HFFc6 (cell line): ENCODE data around the gene B3GNT8. TPM values are rescaled to one million over a fixed set of nuclear protein-coding genes. Genes with fewer than 3 reads are reported as not detected.
"Not testable (repeated sequence)": the region's sequence is repeated elsewhere in the genome, so short reads cannot be mapped to it uniquely, and the experiment has no call there.

Experiments
- DNase-seq: peaks from one replicate; pipeline ENCODE4 v3.0.0-alpha.2; 2018
- H3K27ac Mint-ChIP-seq: 2 replicates; pipeline ENCODE4 v1.8.0; 2020; ENCODE audit warnings: mild to moderate bottlenecking, mixed read lengths
- H3K27me3 Mint-ChIP-seq: 2 replicates; pipeline ENCODE4 v1.8.0; 2021; ENCODE audit warnings: mild to moderate bottlenecking, moderate library complexity, mixed read lengths; ENCODE audit not compliant: insufficient read depth
- H3K36me3 Mint-ChIP-seq: 2 replicates; pipeline ENCODE4 v1.8.0; 2021; ENCODE audit warnings: low read depth, mixed read lengths
- H3K4me1 Mint-ChIP-seq: 2 replicates; pipeline ENCODE4 v1.8.0; 2020; ENCODE audit warnings: low read depth, mixed read lengths
- H3K4me3 Mint-ChIP-seq: 2 replicates; pipeline ENCODE4 v1.8.0; 2020; ENCODE audit warnings: mild to moderate bottlenecking, moderate library complexity, mixed read lengths
- H3K9me3 Mint-ChIP-seq: 2 replicates; pipeline ENCODE4 v1.8.0; 2020; ENCODE audit warnings: mild to moderate bottlenecking, mixed read lengths
- CTCF ChIP-seq: fragments of 200-600 bp; sonication (generic); IDR thresholded peaks from 2 replicates; pipeline ENCODE4 v1.5.0; 2021; ENCODE audit warnings: antibody characterized with exemption, mild to moderate bottlenecking
- long read RNA-seq: library from polyadenylated mRNA; unstranded; transcript quantifications from one replicate; pipeline ENCODE4 v2.0.0, GENCODE V29; 2019
- total RNA-seq, 6 experiments: library from RNA; stranded (reverse); fragmentation: NEBNext Ultra II Directional; extraction: Animal tissue kit (Norgen Biotek cat#: 25700); gene quantifications; 2 replicates in 1 of 6; 3 replicates in 5 of 6; pipeline ENCODE4 v1.2.3, GENCODE V29; 2021

B3GNT8 gene
- total RNA-seq: 1 to 10 TPM in 3 of 6 experiments, under 1 TPM in 3; 0.47 to 2.1 (median 0.99) TPM
- long read RNA-seq, partial matches to known transcripts: 1 of 1 reads
- long read RNA-seq, other reads (novel, unspliced or antisense): 0 of 1 reads

GRCh38 chr19:41426952-41427646 lies at the start of gene B3GNT8:
B3GNT8 (minus strand) TSS chr19:41427374; CDS start chr19:41426778, 596 bp downstream.
- H3K36me3 Mint-ChIP-seq: peaks cover 7% of the 10 kb centered on the region
- DNase-seq: peak; percentile 14
- peaks cover 1% of the 10 kb centered on the region; the same call in 1 of the 2 replicates for H3K27me3 Mint-ChIP-seq
- peak within 1 kb of the TSS; percentile 78 for H3K27ac Mint-ChIP-seq
- H3K4me3 Mint-ChIP-seq: peak within 1 kb of the TSS; percentile 80
- peaks cover 31% of the 10 kb centered on the region for H3K4me1 Mint-ChIP-seq
- H3K9me3 Mint-ChIP-seq: no peaks in the 10 kb centered on the region
- no peak for TF ChIP-seq CTCF

DNA sequence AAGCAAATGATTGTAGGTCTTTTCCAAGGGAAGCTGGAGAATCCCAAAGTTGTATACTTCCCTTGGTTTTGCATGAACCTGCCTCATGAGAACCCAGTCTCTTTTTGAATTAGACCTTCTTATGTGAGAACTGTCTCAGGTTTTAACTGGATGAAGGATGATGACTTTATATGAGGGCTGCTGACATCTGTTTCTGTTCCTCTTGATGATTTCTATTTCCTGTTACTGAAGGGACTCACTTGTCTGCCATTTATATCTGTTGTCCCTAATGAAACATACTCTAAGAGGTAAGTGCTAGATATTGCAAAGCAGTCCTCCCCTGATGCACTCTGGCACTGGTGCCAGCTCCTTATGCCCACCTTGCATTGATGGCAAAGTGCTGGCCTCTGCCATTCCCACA lies 49.4 kb upstream of the B3GNT8 start:
- no peaks in the 10 kb centered on the region for H3K36me3 Mint-ChIP-seq
- TF ChIP-seq CTCF: no peak
- no peak for DNase-seq
- H3K9me3 Mint-ChIP-seq: no peaks in the 10 kb centered on the region
- H3K4me3 Mint-ChIP-seq: no peak overlapping the region
- H3K27me3 Mint-ChIP-seq: peaks cover 27% of the 10 kb centered on the region
- no peak overlapping the region for H3K27ac Mint-ChIP-seq
- no peaks in the 10 kb centered on the region for H3K4me1 Mint-ChIP-seq

- H3K27ac Mint-ChIP-seq, H3K4me1 Mint-ChIP-seq, DNase-seq, H3K36me3 Mint-ChIP-seq, H3K9me3 Mint-ChIP-seq: not testable (repeated sequence)
- H3K4me3 Mint-ChIP-seq: peak overlapping the region; percentile 3; the same call in 1 of the 2 replicates
- peaks cover 22% of the 10 kb centered on the region for H3K27me3 Mint-ChIP-seq
Measured at GRCh38 chr19:41463257-41464256, 36.4 kb upstream of the B3GNT8 start.

GRCh38 chr19:41462497-41462896 lies 35.3 kb upstream of the B3GNT8 start:
- Mint-ChIP-seq H3K27me3 (peaks cover 22% of the 10 kb centered on the region), H3K4me1 (peaks cover under 1% of the 10 kb centered on the region; the same call in 1 of the 2 replicates), H3K9me3 (peaks cover 4% of the 10 kb centered on the region; the same call in 1 of the 2 replicates), H3K4me3 (no peak overlapping the region), H3K27ac (no peak overlapping the region), H3K36me3 (no peaks in the 10 kb centered on the region)
- no peak for DNase-seq
- no peak for TF ChIP-seq CTCF

- peaks cover 3% of the 10 kb centered on the region; the same call in 1 of the 2 replicates for H3K9me3 Mint-ChIP-seq
- H3K27me3 Mint-ChIP-seq: peaks cover 11% of the 10 kb centered on the region
- no peak overlapping the region for H3K4me3 Mint-ChIP-seq
- no peak overlapping the region for H3K27ac Mint-ChIP-seq
- H3K4me1 Mint-ChIP-seq: peaks cover 19% of the 10 kb centered on the region
- no peaks in the 10 kb centered on the region for H3K36me3 Mint-ChIP-seq
- no peak for DNase-seq
- TF ChIP-seq CTCF: no peak
Measured at GRCh38 chr19:41457241-41457640, 30.1 kb upstream of the B3GNT8 start.
